Psoas muscle (tissue), 8 donors: ENCODE results near the gene COL16A1. TPM values are rescaled to one million over a fixed set of nuclear protein-coding genes. Genes with fewer than 3 reads are reported as not detected.
A peak's percentile ranks its signal among the peaks of the same experiment; 100 is the strongest.

Source experiments
- ATAC-seq, 4 donors: fragments of 200-7000 bp; cut with Tn5 transposase; one replicate each; pipeline ENCODE4 v1.9.1; 2020; ENCODE audit warnings: moderate library complexity in 3 of 4, mild to moderate bottlenecking in 2 of 4
- DNase-seq, 2 donors: peaks; one replicate each; pipeline ENCODE4 v3.0.0-alpha.2; 2020
- H3K27ac ChIP-seq: fragments of 200-600 bp; one replicate; pipeline ENCODE4 v1.8.0; 2022
- H3K27me3 ChIP-seq, 3 donors: fragments of 200-600 bp in 1 of 3; one replicate each; pipeline versions ENCODE4 v1.6.1 to v1.8.0; 2013 to 2022; ENCODE audit warnings: low read length in 2 of 3, mild to moderate bottlenecking in 2 of 3, moderate library complexity in 1 of 3; ENCODE audit not compliant: insufficient read depth in 3 of 3
- H3K36me3 ChIP-seq, 2 donors: fragments of 200-600 bp in 1 of 2; one replicate each; pipeline versions ENCODE4 v1.6.1 to v1.8.0; 2013 to 2022; ENCODE audit warnings: low read depth in 1 of 2, mild to moderate bottlenecking in 1 of 2, moderate library complexity in 1 of 2; ENCODE audit not compliant: insufficient read depth in 1 of 2
- H3K4me1 ChIP-seq: fragments of 200-600 bp; one replicate; pipeline ENCODE4 v1.8.0; 2022
- H3K4me3 ChIP-seq: fragments of 200-600 bp; one replicate; pipeline ENCODE4 v1.8.0; 2022; ENCODE audit warnings: mild to moderate bottlenecking
- H3K9me3 ChIP-seq: fragments of 200-600 bp; one replicate; pipeline ENCODE4 v1.8.0; 2022
- WGBS, 3 donors: extraction: QIAGEN DNeasy Blood & Tissue Kit; methylation state at CpG; one replicate each; pipeline versions ENCODE4 v1.1.6 to v1.1.7; 2013; 5-methylcytosine and 5-hydroxymethylcytosine counted together
- intact Hi-C, 2 donors: fragments of 100-400 bp; cut with DNase I; formaldehyde crosslinking; loops; one replicate each; pipeline versions ENCODE4 v1.11.0 to v1.14.2; 2022
- polyA plus RNA-seq, 3 donors: library from polyadenylated mRNA; stranded (reverse); fragments of 200-250 nt; gene quantifications; one replicate each; pipeline ENCODE4 v1.2.3, GENCODE V29; 2013
- total RNA-seq, 4 donors: library from RNA; stranded (reverse); fragmentation: NEBNext Ultra II Directional in 2 of 4; extraction: Animal tissue kit (Norgen Biotek cat#: 25700) in 2 of 4; gene quantifications; one replicate each; pipeline versions ENCODE4 v1.2.1 to v1.2.4, GENCODE V29; 2021 to 2023
- TF ChIP-seq, protein P1 (sequence below): fragments of 200-600 bp; IDR thresholded peaks from one replicate; pipeline ENCODE4 v1.8.0; 2022; ENCODE audit warnings: antibody characterized with exemption
- donor health status: healthy with polysubstance abuse.
- donor health status: DM: no; HTN: no; CAD: no; lungs with moderate emphysema.
- donor health status: Bipolar disorder and iron deficiency.
- donor health status: healthy.
- donor health status: DM: yes; HTN: yes; CAD: no.
- donor health status: DM: no; HTN: no; CAD: no.
- donor health status: DM: no; HTN: no; CAD: no.
- donor health status: DM: yes; HTN: yes; CAD: no.

The COL16A1 gene
- total and polyA plus RNA-seq, 7 donors = 2.9 to 14.2 (median 6.1) TPM

DNA sequence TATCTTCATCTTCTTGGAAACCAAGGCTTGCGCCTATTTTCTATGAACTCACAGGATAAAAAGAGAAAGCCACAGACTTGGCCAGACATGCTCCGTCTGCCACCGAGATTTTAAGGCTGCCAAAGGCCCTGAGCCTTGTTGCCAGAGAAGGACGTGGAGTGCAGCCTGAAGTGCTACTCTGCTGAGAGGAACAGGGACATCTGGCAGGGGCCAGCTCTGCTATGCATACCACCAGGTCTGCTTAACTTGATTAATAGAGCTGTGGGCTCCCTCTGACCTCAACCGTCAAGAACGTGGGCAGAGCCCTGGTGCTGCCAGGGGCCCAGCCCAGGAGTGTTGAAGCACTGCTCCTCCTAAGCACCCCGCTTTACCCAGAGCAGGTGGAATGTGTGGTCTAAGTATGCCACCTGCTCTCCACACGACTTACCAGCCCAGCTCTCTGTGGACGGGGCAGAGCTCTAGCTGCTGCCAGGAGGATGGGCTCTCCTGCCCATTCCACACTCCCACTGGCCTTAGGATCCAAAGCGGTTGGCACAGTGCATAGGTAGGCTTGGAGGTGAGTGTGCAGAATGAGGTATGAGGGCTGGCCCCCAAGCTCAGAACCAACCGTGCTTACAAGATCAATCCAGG is 75.8 kb downstream of the COL16A1 start:
- DNase-seq = peak; percentile 56 to 89
- Histone ChIP-seq H3K27me3 (no peaks in the 10 kb centered on the region), H3K36me3 (peaks cover 3 to 51% of the 10 kb centered on the region in 2 donors), H3K4me3 (peak overlapping the region; percentile 36), H3K9me3 (no peaks in the 10 kb centered on the region), H3K27ac (peak overlapping the region; percentile 92), H3K4me1 (peaks cover 52% of the 10 kb centered on the region)
- ATAC-seq = peak; percentile 78 to 84 (median 82)
- intact Hi-C loops = no loop called here
- TF ChIP-seq, protein P1, sequence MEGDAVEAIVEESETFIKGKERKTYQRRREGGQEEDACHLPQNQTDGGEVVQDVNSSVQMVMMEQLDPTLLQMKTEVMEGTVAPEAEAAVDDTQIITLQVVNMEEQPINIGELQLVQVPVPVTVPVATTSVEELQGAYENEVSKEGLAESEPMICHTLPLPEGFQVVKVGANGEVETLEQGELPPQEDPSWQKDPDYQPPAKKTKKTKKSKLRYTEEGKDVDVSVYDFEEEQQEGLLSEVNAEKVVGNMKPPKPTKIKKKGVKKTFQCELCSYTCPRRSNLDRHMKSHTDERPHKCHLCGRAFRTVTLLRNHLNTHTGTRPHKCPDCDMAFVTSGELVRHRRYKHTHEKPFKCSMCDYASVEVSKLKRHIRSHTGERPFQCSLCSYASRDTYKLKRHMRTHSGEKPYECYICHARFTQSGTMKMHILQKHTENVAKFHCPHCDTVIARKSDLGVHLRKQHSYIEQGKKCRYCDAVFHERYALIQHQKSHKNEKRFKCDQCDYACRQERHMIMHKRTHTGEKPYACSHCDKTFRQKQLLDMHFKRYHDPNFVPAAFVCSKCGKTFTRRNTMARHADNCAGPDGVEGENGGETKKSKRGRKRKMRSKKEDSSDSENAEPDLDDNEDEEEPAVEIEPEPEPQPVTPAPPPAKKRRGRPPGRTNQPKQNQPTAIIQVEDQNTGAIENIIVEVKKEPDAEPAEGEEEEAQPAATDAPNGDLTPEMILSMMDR = no peak
- WGBS, 3 donors = 31 to 53% (median 32%) methylated on average over 11 of the region's 11 CpGs

DNA sequence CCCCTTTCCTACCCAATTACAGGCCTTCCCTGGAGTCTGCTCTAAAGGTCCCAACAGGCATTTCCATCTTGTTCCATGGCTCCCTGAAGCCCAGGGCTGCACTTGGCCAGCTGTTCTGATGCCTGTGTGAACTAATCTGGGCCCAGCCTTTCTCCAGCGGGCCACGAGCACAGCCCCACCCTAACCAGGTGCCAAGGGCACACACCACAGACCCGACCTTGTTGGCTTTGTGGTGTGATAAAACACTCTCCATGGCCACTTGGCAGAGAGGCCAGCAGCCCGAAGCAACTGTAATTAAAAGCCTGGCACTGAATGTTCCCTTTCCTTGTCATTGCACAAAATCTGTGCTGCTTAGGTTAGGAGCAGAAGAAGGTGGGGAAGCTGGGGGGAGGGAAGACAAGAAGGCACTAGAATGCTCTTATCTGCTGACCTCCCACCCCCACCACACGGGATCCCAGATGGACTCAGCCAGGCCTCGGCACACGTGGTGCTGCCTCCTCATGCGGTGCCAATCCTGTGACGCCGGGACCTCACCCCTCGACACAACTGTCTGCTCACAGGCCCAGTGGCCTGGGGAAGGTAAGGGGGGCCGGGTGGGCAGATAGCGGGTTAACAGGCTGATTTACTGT is 76.4 kb downstream of the COL16A1 start:
- 21 to 35% (median 23%) methylated on average over 13 of the region's 13 CpGs for WGBS, 3 donors
- Histone ChIP-seq H3K36me3 (peaks cover 3 to 45% of the 10 kb centered on the region in 2 donors), H3K4me3 (peak overlapping the region; percentile 36), H3K27ac (peak overlapping the region; percentile 92), H3K27me3 (no peaks in the 10 kb centered on the region), H3K4me1 (peaks cover 52% of the 10 kb centered on the region), H3K9me3 (no peaks in the 10 kb centered on the region)
- DNase-seq = peak; percentile 75 to 91
- peak; percentile 78 to 83 (median 80) for ATAC-seq
- intact Hi-C loops = no loop called here
- TF ChIP-seq, protein P1 = no peak

DNA sequence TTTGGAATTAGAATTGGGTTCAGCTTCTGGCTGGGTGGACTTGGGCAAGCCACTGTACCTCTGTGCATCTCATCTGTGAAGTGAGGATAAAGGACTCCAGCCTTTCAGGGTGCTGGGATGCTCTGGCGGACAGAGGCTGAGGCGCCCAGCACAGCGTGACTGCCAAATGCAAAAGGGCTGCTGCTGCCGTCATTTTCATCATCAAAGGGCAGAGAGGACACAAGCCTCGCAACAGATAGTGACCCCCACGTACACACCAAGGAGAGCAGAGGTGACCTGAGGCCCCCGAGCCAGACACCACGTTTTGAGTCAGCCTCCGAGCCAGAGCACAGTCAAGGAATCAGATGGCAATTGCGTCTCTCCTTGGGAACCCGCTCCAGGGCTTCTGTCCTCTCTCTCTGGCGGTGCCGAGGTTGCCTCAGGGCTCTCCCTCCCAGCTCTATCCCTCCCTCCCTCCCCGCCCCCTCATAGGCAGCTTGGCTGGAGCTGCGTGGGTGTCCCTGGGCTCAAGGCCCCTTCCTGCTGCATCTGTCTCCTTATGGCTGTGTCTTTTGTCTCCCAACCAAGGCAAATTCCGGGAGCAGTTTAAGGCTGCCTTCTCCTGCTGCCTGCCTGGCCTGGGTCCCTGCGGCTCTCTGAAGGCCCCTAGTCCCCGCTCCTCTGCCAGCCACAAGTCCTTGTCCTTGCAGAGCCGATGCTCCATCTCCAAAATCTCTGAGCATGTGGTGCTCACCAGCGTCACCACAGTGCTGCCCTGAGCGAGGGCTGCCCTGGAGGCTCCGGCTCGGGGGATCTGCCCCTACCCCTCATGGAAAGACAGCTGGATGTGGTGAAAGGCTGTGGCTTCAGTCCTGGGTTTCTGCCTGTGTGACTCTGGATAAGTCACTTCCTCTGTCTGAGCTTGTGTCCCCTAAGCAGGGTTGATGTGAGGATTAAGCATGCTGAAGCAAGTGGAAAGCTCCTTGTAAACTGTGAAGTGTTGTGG is 77.3 kb downstream of the COL16A1 start:
- H3K27me3 ChIP-seq = no peaks in the 10 kb centered on the region
- H3K36me3 ChIP-seq = peaks cover 3 to 37% of the 10 kb centered on the region in 2 donors
- H3K9me3 ChIP-seq = no peaks in the 10 kb centered on the region
- no peak overlapping the region for H3K4me3 ChIP-seq
- WGBS, 3 donors = 55 to 69% (median 58%) methylated on average over 23 of the region's 23 CpGs
- TF ChIP-seq, protein P1 = no peak
- H3K4me1 ChIP-seq = peaks cover 43% of the 10 kb centered on the region
- peak; percentile 58 to 72 for DNase-seq
- peak; percentile 11 to 40 (median 24) for ATAC-seq
- intact Hi-C loops = no loop called here
- peak overlapping the region; percentile 92 for H3K27ac ChIP-seq

DNA sequence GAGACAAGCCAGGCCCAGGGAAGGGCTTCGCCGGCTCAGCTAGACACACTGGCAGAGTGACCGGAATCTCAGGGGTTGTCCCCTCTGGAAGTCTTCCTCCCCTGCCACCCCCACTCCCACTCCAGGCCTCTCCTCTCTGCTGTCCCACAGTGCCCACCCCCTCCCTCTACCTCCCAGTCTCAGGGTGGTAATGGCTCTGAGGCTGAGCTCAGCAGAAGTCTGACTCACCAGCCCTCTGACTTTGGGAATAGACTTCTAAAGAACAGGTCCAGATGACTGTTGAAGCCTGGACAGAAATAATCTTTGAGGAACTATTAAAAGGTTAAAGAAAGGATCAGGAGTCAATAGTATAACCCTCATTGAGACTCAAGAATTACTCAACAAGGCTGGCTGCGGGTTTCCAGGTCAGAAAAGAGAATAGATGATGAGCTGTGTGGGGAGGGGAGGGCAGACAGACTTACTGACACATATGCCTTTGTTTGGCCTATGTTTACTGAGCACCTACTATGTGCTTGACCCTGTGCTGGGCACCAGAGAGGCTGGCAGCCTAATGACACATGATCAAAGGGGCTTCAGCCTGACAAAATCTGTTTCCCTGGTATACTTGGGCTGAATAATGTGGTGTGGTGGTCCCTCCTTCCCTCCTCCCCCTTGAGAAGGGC is 78.1 kb downstream of the COL16A1 start:
- no peaks in the 10 kb centered on the region for H3K27me3 ChIP-seq
- H3K4me3 ChIP-seq = no peak overlapping the region
- peaks cover 3 to 29% of the 10 kb centered on the region in 2 donors for H3K36me3 ChIP-seq
- peaks cover 35% of the 10 kb centered on the region for H3K4me1 ChIP-seq
- TF ChIP-seq, protein P1 = no peak
- DNase-seq (no peak), ATAC-seq (no peak)
- intact Hi-C loops = no loop called here
- no peaks in the 10 kb centered on the region for H3K9me3 ChIP-seq
- WGBS, 3 donors = 86 to 95% (median 88%) methylated on average over 4 of the region's 4 CpGs
- H3K27ac ChIP-seq = peak overlapping the region; percentile 92
